HepG2 (cell line): ENCODE data around the gene ELP1.
"Not testable (repeated sequence)": the region's sequence is repeated elsewhere in the genome, so short reads cannot be mapped to it uniquely, and the experiment has no call there.

Experiments used
- EZH2 ChIP-seq: conservative IDR thresholded peaks from 2 replicates; pipeline ENCODE4 v1.6.1; 2012; ENCODE audit warnings: mild to moderate bottlenecking, low read depth, low read length, moderate library complexity
- FOXJ3 ChIP-seq: sonication (generic); formaldehyde crosslinking; IDR thresholded peaks from 2 replicates; pipeline ENCODE4 v1.4.0; 2020; ENCODE audit warnings: missing genetic modification reagents, mild to moderate bottlenecking, borderline replicate concordance
- PRPF4 ChIP-seq: fragments of 200-400 bp; formaldehyde crosslinking; IDR thresholded peaks from 2 replicates; pipeline ENCODE4 v1.6.1; 2016; ENCODE audit warnings: low read length, low read depth; ENCODE audit not compliant: poor library complexity, severe bottlenecking
- SP1 ChIP-seq, 2 experiments: fragments of 450-650 bp in 1 of 2; sonication (generic) in 1 of 2; formaldehyde crosslinking in 1 of 2; IDR thresholded peaks; 2 replicates each; pipeline versions ENCODE4 v1.4.0 to v1.6.1; 2016 to 2020; ENCODE audit warnings: missing genetic modification reagents in 1 of 2
- TBP ChIP-seq: sonication (generic); formaldehyde crosslinking; IDR thresholded peaks from 2 replicates; pipeline ENCODE4 v1.5.0; 2020; ENCODE audit warnings: missing genetic modification reagents
- ZNF672 ChIP-seq: sonication (generic); formaldehyde crosslinking; IDR thresholded peaks from 2 replicates; pipeline ENCODE4 v1.8.1; 2022; ENCODE audit warnings: missing genetic modification reagents
- TF ChIP-seq, protein P1 (sequence below), 2 experiments: sonication (generic) in 1 of 2; formaldehyde crosslinking in 1 of 2; IDR thresholded peaks; 2 replicates each; pipeline versions ENCODE4 v1.4.0 to v1.6.1; 2018 to 2020; ENCODE audit warnings: missing genetic modification reagents in 2 of 2, borderline replicate concordance in 1 of 2, low read depth in 1 of 2, mild to moderate bottlenecking in 1 of 2, missing biosample characterization in 1 of 2
- TF ChIP-seq, protein P2 (sequence below): sonication (generic); formaldehyde crosslinking; IDR thresholded peaks from 2 replicates; pipeline ENCODE4 v1.5.0; 2020; ENCODE audit warnings: mild to moderate bottlenecking, missing genetic modification reagents, moderate library complexity

DNA sequence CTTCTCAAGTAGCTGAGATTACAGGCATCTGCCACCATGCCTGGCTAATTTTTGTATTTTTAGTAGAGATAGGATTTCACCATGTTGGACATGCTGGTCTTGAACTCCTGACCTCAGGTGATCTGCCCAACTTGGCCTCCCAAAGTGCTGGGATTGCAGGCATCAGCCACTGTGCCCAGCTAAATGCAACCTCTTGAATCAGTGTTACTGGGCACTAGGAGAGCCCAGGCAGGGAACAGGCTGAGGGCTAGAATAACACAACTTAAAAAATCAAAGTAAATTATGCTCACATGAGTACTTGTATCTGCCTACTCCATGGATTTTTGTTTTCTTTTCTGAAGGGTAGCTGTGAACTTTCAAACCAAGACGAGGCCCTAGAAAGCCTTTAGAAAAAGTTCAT is 13.5 kb downstream of the ELP1 start:
- not testable (repeated sequence) for TF ChIP-seq PRPF4; TBP; ZNF672 (CRISPR knock-in tag); FOXJ3 (CRISPR knock-in tag); EZH2; SP1 (IDR thresholded peaks at IDR 0.05); SP1 (CRISPR knock-in tag; IDR thresholded peaks at IDR 0.05)
- TF ChIP-seq, protein P1, sequence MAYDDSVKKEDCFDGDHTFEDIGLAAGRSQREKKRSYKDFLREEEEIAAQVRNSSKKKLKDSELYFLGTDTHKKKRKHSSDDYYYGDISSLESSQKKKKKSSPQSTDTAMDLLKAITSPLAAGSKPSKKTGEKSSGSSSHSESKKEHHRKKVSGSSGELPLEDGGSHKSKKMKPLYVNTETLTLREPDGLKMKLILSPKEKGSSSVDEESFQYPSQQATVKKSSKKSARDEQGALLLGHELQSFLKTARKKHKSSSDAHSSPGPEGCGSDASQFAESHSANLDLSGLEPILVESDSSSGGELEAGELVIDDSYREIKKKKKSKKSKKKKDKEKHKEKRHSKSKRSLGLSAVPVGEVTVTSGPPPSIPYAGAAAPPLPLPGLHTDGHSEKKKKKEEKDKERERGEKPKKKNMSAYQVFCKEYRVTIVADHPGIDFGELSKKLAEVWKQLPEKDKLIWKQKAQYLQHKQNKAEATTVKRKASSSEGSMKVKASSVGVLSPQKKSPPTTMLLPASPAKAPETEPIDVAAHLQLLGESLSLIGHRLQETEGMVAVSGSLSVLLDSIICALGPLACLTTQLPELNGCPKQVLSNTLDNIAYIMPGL (CRISPR knock-in tag; IDR thresholded peaks at IDR 0.05; ENCODE audit: borderline replicate concordance in 1 of 2, low read depth in 1 of 2): not testable (repeated sequence)
- TF ChIP-seq, protein P2, sequence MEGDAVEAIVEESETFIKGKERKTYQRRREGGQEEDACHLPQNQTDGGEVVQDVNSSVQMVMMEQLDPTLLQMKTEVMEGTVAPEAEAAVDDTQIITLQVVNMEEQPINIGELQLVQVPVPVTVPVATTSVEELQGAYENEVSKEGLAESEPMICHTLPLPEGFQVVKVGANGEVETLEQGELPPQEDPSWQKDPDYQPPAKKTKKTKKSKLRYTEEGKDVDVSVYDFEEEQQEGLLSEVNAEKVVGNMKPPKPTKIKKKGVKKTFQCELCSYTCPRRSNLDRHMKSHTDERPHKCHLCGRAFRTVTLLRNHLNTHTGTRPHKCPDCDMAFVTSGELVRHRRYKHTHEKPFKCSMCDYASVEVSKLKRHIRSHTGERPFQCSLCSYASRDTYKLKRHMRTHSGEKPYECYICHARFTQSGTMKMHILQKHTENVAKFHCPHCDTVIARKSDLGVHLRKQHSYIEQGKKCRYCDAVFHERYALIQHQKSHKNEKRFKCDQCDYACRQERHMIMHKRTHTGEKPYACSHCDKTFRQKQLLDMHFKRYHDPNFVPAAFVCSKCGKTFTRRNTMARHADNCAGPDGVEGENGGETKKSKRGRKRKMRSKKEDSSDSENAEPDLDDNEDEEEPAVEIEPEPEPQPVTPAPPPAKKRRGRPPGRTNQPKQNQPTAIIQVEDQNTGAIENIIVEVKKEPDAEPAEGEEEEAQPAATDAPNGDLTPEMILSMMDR: not testable (repeated sequence)
